GM21717 (cell line): Measurements from ENCODE around the gene ICA1.

Experiments used
- ATAC-seq: cut with Tn5 transposase; IDR thresholded peaks from one replicate; pipeline ENCODE4 v1.9.1; 2021; ENCODE audit warnings: mild to moderate bottlenecking, moderate library complexity; ENCODE audit not compliant: unreplicated experiment

ICA1 gene

GRCh38 chr7:8136051-8136730 lies 125.8 kb downstream of the ICA1 start:
- ATAC-seq: no peak

GRCh38 chr7:8135417-8135816 lies 126.5 kb downstream of the ICA1 start:
- ATAC-seq: no peak

- ATAC-seq: peak; percentile 74
Observed at GRCh38 chr7:8134089-8134733, 127.8 kb downstream of the ICA1 start.

GRCh38 chr7:8133188-8133848 lies 128.6 kb downstream of the ICA1 start:
- ATAC-seq: peak; percentile 30

GRCh38 chr7:8131694-8132605 lies 130.0 kb downstream of the ICA1 start:
- ATAC-seq: peak; percentile 46

- no peak for ATAC-seq
Observed at GRCh38 chr7:8130663-8131062, 131.3 kb downstream of the ICA1 start.

- no peak for ATAC-seq
Observed at GRCh38 chr7:8129318-8129659, 132.7 kb downstream of the ICA1 start.

GRCh38 chr7:8128449-8129317 lies 133.3 kb downstream of the ICA1 start:
- ATAC-seq: no peak

- no peak for ATAC-seq
Observed at GRCh38 chr7:8126601-8127167, 135.3 kb downstream of the ICA1 start.

GRCh38 chr7:8125680-8126444 lies 136.1 kb downstream of the ICA1 start:
- ATAC-seq: peak; percentile 75

GRCh38 chr7:8121243-8121642 lies 140.7 kb downstream of the ICA1 start:
- ATAC-seq: no peak

GRCh38 chr7:8120390-8121058 lies 141.4 kb downstream of the ICA1 start:
- ATAC-seq: no peak

- ATAC-seq: no peak
Observed at GRCh38 chr7:8119262-8119661, 142.7 kb downstream of the ICA1 start.

- ATAC-seq: no peak
Observed at GRCh38 chr7:8117195-8117594, 144.8 kb downstream of the ICA1 start.

- ATAC-seq: peak; percentile 89
Observed at GRCh38 chr7:8115547-8116402, 146.2 kb downstream of the ICA1 start.

- peak; percentile 40 for ATAC-seq
Observed at GRCh38 chr7:8114175-8114574, 147.8 kb downstream of the ICA1 start.

- ATAC-seq: no peak
Observed at GRCh38 chr7:8113184-8113583, 148.8 kb downstream of the ICA1 start.

GRCh38 chr7:8112685-8113084 lies 149.3 kb downstream of the ICA1 start:
- no peak for ATAC-seq
